Parathyroid adenoma (tissue), 2 donors: ENCODE measurements around the gene ATOH8.

Experiments
- H2AFZ ChIP-seq: fragments of 300-600 bp; sonication (generic); one replicate; pipeline ENCODE4 v1.7.0; 2017; ENCODE audit warnings: antibody characterized with exemption, mild to moderate bottlenecking
- H3K27ac ChIP-seq: fragments of 300-600 bp; sonication (generic); one replicate; pipeline ENCODE4 v1.7.0; 2017
- H3K27me3 ChIP-seq: fragments of 300-600 bp; sonication (generic); one replicate; pipeline ENCODE4 v1.7.0; 2017; ENCODE audit warnings: low read length; ENCODE audit not compliant: control insufficient read depth, insufficient read depth
- H3K36me3 ChIP-seq: fragments of 300-600 bp; sonication (generic); one replicate; pipeline ENCODE4 v1.7.0; 2017; ENCODE audit warnings: low read length; ENCODE audit not compliant: control insufficient read depth, insufficient read depth
- H3K4me1 ChIP-seq: fragments of 300-600 bp; sonication (generic); one replicate; pipeline ENCODE4 v1.7.0; 2017; ENCODE audit warnings: control low read depth
- H3K4me2 ChIP-seq: fragments of 300-600 bp; sonication (generic); one replicate; pipeline ENCODE4 v1.7.0; 2017; ENCODE audit warnings: low read length
- H3K4me3 ChIP-seq: fragments of 300-600 bp; sonication (generic); one replicate; pipeline ENCODE4 v1.7.0; 2017; ENCODE audit warnings: low read depth, low read length
- H3K79me2 ChIP-seq: fragments of 300-600 bp; sonication (generic); one replicate; pipeline ENCODE4 v1.7.0; 2017; ENCODE audit warnings: control low read depth
- H3K9ac ChIP-seq: fragments of 300-600 bp; sonication (generic); one replicate; pipeline ENCODE4 v1.7.0; 2017; ENCODE audit warnings: mild to moderate bottlenecking
- H3K9me3 ChIP-seq: fragments of 300-600 bp; sonication (generic); one replicate; pipeline ENCODE4 v1.7.0; 2017; ENCODE audit warnings: low read length; ENCODE audit not compliant: control insufficient read depth
- TF ChIP-seq, protein P1 (sequence below): fragments of 300-600 bp; sonication (generic); IDR thresholded peaks from one replicate; pipeline ENCODE4 v1.7.0; 2017; ENCODE audit warnings: antibody characterized with exemption, mild to moderate bottlenecking
- donor health status: primary hyperparathyroidism.

The ATOH8 gene

GRCh38 chr2:85731606-85732005, 22.2 kb upstream of the ATOH8 start:
- Histone ChIP-seq H2AFZ (no peak overlapping the region), H3K79me2 (no peaks in the 10 kb centered on the region), H3K9me3 (no peaks in the 10 kb centered on the region), H3K4me3 (no peak overlapping the region), H3K27ac (no peak overlapping the region), H3K4me1 (no peaks in the 10 kb centered on the region), H3K27me3 (no peaks in the 10 kb centered on the region), H3K9ac (no peak overlapping the region), H3K36me3 (no peaks in the 10 kb centered on the region), H3K4me2 (no peak overlapping the region)
- TF ChIP-seq, protein P1, sequence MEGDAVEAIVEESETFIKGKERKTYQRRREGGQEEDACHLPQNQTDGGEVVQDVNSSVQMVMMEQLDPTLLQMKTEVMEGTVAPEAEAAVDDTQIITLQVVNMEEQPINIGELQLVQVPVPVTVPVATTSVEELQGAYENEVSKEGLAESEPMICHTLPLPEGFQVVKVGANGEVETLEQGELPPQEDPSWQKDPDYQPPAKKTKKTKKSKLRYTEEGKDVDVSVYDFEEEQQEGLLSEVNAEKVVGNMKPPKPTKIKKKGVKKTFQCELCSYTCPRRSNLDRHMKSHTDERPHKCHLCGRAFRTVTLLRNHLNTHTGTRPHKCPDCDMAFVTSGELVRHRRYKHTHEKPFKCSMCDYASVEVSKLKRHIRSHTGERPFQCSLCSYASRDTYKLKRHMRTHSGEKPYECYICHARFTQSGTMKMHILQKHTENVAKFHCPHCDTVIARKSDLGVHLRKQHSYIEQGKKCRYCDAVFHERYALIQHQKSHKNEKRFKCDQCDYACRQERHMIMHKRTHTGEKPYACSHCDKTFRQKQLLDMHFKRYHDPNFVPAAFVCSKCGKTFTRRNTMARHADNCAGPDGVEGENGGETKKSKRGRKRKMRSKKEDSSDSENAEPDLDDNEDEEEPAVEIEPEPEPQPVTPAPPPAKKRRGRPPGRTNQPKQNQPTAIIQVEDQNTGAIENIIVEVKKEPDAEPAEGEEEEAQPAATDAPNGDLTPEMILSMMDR, result no peak

DNA sequence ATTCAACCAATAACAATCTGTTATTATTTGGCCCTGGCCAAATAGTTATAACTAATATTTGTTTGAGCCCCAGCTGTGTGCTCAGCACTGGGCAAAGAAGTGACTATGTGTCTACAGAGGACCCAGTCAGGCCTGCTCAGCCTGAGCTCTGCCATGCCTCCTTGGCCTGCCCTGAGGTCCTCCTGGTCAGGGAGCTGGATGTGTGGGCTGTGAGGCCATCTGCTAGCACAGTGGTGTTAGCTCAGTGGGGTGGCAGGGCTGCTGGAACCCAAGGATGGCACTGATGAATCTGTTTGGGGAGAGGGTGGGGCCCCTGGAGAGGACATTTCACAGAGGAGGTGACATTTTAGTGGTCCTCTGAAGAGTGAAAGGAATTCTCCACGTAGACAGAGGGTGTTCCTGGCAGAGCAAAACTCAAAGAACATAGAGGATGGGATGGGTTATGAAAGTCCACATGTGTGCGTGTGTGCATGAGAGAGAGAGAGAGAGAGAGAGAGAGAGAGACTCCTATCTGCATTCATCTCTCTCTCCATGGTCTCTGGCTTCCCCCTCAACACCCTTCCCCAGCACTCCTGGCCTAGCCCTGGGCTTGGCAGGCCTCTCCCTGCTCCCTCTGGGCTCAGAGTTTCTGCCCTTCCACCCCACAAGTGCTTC, 21.2 kb upstream of the ATOH8 start:
- H3K9ac ChIP-seq, result no peak overlapping the region
- no peak overlapping the region for H3K27ac ChIP-seq
- H3K4me2 ChIP-seq, result no peak overlapping the region
- no peaks in the 10 kb centered on the region for H3K9me3 ChIP-seq
- no peak overlapping the region for H3K4me3 ChIP-seq
- H2AFZ ChIP-seq, result no peak overlapping the region
- H3K27me3 ChIP-seq, result no peaks in the 10 kb centered on the region
- no peaks in the 10 kb centered on the region for H3K4me1 ChIP-seq
- no peaks in the 10 kb centered on the region for H3K36me3 ChIP-seq
- no peaks in the 10 kb centered on the region for H3K79me2 ChIP-seq
- TF ChIP-seq, protein P1, result no peak

DNA sequence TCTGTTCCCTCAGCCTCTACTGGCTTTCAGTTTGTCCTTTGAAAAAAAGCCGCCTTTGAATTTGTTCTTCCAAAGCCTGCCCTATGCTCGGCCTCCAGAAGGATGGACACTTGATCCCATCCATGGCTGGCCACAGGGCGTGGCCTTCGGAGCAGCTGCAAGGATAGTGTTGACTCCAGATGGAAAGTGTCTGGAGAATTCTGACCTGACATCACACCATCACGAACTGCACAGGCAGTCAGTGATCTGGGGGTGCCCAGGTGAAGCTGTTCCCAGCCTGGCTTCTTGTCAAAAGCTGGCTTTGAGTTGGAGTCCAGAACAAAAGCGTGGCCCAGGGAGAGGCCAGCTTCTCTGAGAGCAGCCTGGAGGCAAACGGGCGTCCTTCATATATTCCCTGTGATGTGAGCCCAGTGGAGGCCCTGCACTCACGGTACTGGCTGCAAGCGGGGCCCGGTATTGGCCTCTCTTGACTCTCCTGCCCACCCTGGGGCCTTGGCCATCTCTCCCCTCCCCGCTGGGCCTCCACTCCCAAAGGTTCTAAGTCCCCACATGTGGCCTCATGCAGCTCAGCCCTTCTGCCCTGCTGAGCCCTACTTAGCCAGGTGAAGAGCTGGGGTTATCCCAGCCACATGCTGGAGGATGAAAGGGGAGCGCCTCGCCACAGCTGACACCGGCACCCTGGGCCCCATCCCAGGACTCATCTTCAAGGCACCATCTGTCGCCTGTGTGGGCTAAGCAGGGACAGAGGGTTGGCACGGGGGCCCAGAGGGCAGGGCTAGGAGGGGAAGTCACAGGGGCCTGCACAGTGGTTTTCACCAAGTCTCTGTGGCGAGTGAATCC, 20.4 kb upstream of the ATOH8 start:
- Histone ChIP-seq H3K4me3 (no peak overlapping the region), H3K4me1 (no peaks in the 10 kb centered on the region), H3K36me3 (no peaks in the 10 kb centered on the region), H3K27ac (no peak overlapping the region), H2AFZ (no peak overlapping the region), H3K27me3 (no peaks in the 10 kb centered on the region), H3K79me2 (no peaks in the 10 kb centered on the region), H3K9ac (no peak overlapping the region), H3K4me2 (no peak overlapping the region), H3K9me3 (no peaks in the 10 kb centered on the region)
- TF ChIP-seq, protein P1, result no peak

DNA sequence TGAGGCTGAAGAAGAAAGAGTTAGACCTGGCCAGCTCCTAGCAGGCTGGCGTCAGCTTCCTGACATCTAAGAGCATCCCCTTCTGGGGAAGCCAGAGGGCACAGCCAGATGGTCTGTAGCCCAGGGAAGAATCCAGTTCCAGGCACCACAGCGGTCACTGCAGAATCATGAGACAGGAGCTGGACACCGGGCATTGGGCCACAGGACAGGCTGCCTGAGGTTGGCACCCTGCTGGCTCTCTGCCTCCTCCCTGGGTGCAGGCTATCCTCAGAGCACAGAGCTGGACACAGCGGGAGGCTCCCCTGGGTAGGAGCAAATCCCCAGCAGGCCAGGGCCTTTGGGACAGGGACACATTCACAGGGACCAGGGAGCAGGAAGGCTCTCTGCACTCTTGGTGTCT, 19.8 kb upstream of the ATOH8 start:
- TF ChIP-seq, protein P1, result no peak
- H3K4me3 ChIP-seq, result no peak overlapping the region
- H3K4me2 ChIP-seq, result no peak overlapping the region
- no peaks in the 10 kb centered on the region for H3K36me3 ChIP-seq
- H3K27me3 ChIP-seq, result no peaks in the 10 kb centered on the region
- H2AFZ ChIP-seq, result no peak overlapping the region
- no peak overlapping the region for H3K27ac ChIP-seq
- H3K4me1 ChIP-seq, result no peaks in the 10 kb centered on the region
- no peaks in the 10 kb centered on the region for H3K79me2 ChIP-seq
- no peak overlapping the region for H3K9ac ChIP-seq
- no peaks in the 10 kb centered on the region for H3K9me3 ChIP-seq
